Calu3 (cell line): ENCODE measurements around the gene HS3ST4. TPM values are rescaled to one million over a fixed set of nuclear protein-coding genes. Genes with fewer than 3 reads are reported as not detected.

Experiments
- BruUV-seq: library from RNA; stranded (reverse); fragments of 400-500 nt; replicated peaks from 2 replicates; lab custom pipeline; 2021; lab: Mats Ljungman, UMichigan
- CTCF ChIA-PET: fragments of 300-600 bp; sonication (Branson Sonifier 250); formaldehyde crosslinking; loops from one replicate; lab custom pipeline; 2022; ENCODE audit warnings: antibody characterized with exemption; lab: Charles Lee
- DNase-seq: peaks from one replicate; pipeline ENCODE4 v3.0.0; 2022
- H3K27ac Mint-ChIP-seq: one replicate; pipeline ENCODE4 v1.8.0; 2022; ENCODE audit warnings: mixed read lengths; ENCODE audit not compliant: unreplicated experiment
- H3K27me3 Mint-ChIP-seq: one replicate; pipeline ENCODE4 v1.8.0; 2022; ENCODE audit warnings: mixed read lengths; ENCODE audit not compliant: unreplicated experiment
- H3K36me3 Mint-ChIP-seq: one replicate; pipeline ENCODE4 v1.8.0; 2022; ENCODE audit warnings: mild to moderate bottlenecking, moderate library complexity, mixed read lengths; ENCODE audit not compliant: insufficient read depth, unreplicated experiment
- H3K4me1 Mint-ChIP-seq: one replicate; pipeline ENCODE4 v1.8.0; 2022; ENCODE audit warnings: mild to moderate bottlenecking, low read depth, mixed read lengths; ENCODE audit not compliant: unreplicated experiment
- H3K4me3 Mint-ChIP-seq: one replicate; pipeline ENCODE4 v1.8.0; 2022; ENCODE audit warnings: mild to moderate bottlenecking, low read depth, moderate library complexity, mixed read lengths; ENCODE audit not compliant: unreplicated experiment
- H3K9me3 Mint-ChIP-seq: one replicate; pipeline ENCODE4 v1.8.0; 2022; ENCODE audit warnings: low read depth, mixed read lengths; ENCODE audit not compliant: unreplicated experiment
- intact Hi-C: fragments of 100-400 bp; cut with micrococcal nuclease; formaldehyde crosslinking; loops from one replicate; pipeline ENCODE4 v1.10.0; 2022; ENCODE audit not compliant: unreplicated experiment
- total RNA-seq: library from RNA; stranded (reverse); gene quantifications from 2 replicates; pipeline ENCODE4 v1.2.3, GENCODE V29; 2022
- TF ChIP-seq, protein P1 (sequence below): fragments of 200-600 bp; IDR thresholded peaks from one replicate; pipeline ENCODE4 v1.8.0; 2022; ENCODE audit warnings: antibody characterized with exemption; ENCODE audit not compliant: unreplicated experiment

Gene HS3ST4
- total RNA-seq, 1 experiment from 2014 or later, result not detected

DNA sequence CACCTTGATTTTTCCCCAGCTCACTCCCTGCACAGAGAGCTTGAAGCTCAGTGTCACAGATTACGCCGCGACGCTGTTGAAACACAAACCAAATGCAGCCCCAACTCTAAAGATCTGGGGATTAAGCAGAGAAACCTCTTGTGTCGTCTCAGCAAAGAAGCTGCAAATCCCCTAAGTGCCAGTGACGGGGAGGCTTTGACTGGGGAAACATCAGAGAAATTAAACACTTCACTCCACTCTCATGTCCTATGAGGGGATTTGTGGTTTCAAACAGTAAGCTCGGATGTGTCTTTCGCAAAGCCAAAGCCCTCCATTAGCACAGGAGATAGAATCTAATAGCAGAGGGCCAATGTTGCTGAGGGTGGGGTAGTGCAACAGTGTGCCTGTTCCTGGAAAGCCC lies 233.7 kb downstream of the HS3ST4 start:
- Mint-ChIP-seq H3K4me3 (no peak overlapping the region), H3K4me1 (no peaks in the 10 kb centered on the region), H3K27ac (no peak overlapping the region), H3K9me3 (peaks cover 20% of the 10 kb centered on the region), H3K36me3 (no peaks in the 10 kb centered on the region), H3K27me3 (no peaks in the 10 kb centered on the region)
- TF ChIP-seq, protein P1, sequence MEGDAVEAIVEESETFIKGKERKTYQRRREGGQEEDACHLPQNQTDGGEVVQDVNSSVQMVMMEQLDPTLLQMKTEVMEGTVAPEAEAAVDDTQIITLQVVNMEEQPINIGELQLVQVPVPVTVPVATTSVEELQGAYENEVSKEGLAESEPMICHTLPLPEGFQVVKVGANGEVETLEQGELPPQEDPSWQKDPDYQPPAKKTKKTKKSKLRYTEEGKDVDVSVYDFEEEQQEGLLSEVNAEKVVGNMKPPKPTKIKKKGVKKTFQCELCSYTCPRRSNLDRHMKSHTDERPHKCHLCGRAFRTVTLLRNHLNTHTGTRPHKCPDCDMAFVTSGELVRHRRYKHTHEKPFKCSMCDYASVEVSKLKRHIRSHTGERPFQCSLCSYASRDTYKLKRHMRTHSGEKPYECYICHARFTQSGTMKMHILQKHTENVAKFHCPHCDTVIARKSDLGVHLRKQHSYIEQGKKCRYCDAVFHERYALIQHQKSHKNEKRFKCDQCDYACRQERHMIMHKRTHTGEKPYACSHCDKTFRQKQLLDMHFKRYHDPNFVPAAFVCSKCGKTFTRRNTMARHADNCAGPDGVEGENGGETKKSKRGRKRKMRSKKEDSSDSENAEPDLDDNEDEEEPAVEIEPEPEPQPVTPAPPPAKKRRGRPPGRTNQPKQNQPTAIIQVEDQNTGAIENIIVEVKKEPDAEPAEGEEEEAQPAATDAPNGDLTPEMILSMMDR, result no peak
- CTCF ChIA-PET, result no interaction called here
- intact Hi-C loops, result no loop called here
- no TSS peak for BruUV-seq
- no peak for DNase-seq

DNA sequence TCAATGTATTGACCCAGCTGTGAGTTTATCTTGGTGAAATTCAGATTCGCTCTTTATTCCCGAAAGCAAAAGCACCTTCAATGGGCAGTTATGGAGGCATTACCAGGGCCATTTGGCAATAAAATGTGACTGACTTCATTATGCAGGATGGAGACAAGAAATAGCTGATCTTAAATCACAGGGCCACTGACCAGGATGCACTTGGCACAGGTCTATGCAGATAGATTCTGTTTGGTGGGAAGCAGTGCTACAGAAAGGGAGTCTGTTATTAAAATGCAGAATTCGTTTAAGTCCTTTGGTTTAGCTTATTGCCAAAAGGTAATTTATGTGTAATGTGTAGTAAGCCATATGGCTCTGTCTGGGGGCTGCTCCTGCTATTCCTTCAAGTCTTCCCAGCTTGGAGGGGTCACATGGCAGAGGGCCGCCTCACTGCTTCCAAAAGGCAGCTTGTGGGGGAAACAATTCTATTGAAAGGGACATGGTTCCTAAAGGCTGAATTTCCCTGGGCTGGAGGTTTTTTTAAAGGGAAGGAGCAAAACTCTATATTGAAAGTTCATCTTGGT lies 239.8 kb downstream of the HS3ST4 start:
- no peak overlapping the region for H3K27ac Mint-ChIP-seq
- no TSS peak for BruUV-seq
- TF ChIP-seq, protein P1, result no peak
- no peak for DNase-seq
- CTCF ChIA-PET, result no interaction called here
- no peaks in the 10 kb centered on the region for H3K4me1 Mint-ChIP-seq
- peaks cover 23% of the 10 kb centered on the region for H3K9me3 Mint-ChIP-seq
- H3K27me3 Mint-ChIP-seq, result no peaks in the 10 kb centered on the region
- H3K36me3 Mint-ChIP-seq, result no peaks in the 10 kb centered on the region
- intact Hi-C loops, result no loop called here
- H3K4me3 Mint-ChIP-seq, result no peak overlapping the region

DNA sequence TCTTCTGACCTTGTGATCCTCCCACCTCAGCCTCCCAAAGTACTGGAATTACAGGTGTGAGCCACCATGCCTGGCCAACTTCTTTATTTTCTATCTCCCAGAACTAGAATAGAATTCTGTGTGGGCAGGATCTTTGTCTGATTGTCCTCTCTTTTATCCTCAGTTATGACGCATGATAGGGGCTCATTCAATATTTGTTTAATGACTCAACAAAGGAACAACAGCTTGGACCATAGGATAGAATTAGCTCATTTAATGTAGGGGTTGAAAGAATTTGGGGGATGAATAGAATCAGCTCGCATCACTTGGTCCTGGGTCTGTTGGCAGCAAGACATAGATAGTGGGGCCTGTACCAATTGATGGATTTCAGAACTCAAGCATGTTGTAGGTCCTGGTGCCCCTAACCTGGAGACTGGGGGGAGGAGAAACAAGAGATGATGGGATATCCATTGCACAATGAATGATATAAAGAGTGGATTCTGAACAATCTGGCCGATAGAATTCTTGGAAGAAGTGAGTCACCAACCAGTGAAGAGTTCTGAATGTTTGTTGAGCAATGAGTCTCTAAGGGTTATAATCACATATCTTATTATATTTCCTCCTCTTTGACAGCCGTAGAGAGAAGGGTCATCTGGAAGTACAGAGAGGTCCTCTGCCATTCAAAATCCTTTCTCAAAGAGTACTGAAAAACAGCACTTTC lies 250.2 kb downstream of the HS3ST4 start:
- no peak for DNase-seq
- intact Hi-C loops, result no loop called here
- H3K4me1 Mint-ChIP-seq, result no peaks in the 10 kb centered on the region
- no peaks in the 10 kb centered on the region for H3K36me3 Mint-ChIP-seq
- no peak overlapping the region for H3K4me3 Mint-ChIP-seq
- CTCF ChIA-PET, result no interaction called here
- H3K27ac Mint-ChIP-seq, result no peak overlapping the region
- H3K27me3 Mint-ChIP-seq, result no peaks in the 10 kb centered on the region
- peaks cover 14% of the 10 kb centered on the region for H3K9me3 Mint-ChIP-seq
- TF ChIP-seq, protein P1, result no peak
- no TSS peak for BruUV-seq

DNA sequence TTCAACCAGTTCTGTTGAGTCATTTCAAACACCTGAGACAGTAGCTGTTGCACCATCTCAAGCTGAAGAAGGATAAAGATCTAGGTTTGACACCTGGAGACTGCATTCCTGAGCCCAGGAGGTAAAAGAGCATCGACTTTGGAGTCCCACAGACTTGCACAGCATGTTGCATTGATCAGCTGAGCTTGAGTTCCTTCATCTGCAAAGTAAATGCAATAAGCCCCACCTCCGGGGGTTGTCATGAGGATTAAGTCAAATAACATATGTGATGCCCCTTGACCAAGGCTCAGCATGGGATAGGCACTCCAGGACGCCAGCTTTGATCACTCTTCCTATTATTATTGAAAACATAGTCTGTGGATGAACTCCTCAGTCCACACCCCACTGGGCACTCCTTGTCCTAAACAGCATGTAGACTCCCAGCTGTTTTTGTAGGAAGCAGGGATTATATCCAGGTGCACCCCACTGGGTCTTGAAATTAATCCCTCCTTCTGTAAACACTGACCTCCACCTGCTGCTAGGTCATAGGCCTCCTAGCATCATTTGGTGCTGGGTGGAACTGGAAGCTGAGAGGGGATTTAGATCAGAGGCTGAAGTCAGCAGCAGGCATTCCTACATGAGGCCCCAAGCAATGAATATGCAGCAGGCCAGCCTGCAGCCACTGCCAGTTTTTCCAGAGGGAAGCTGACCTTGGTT lies 259.0 kb downstream of the HS3ST4 start:
- CTCF ChIA-PET, result no interaction called here
- DNase-seq, result no peak
- no peaks in the 10 kb centered on the region for H3K36me3 Mint-ChIP-seq
- TF ChIP-seq, protein P1, result no peak
- no peaks in the 10 kb centered on the region for H3K4me1 Mint-ChIP-seq
- H3K27me3 Mint-ChIP-seq, result no peaks in the 10 kb centered on the region
- BruUV-seq, result no TSS peak
- peaks cover 18% of the 10 kb centered on the region for H3K9me3 Mint-ChIP-seq
- no peak overlapping the region for H3K4me3 Mint-ChIP-seq
- no peak overlapping the region for H3K27ac Mint-ChIP-seq
- intact Hi-C loops, result no loop called here
